ENCODE data around the gene A4GALT. TPM values are rescaled to one million over a fixed set of nuclear protein-coding genes. Genes with fewer than 3 reads are reported as not detected.

Gene A4GALT
- total RNA-seq, 1 donor from 2014 or later: 94.9 TPM

DNA sequence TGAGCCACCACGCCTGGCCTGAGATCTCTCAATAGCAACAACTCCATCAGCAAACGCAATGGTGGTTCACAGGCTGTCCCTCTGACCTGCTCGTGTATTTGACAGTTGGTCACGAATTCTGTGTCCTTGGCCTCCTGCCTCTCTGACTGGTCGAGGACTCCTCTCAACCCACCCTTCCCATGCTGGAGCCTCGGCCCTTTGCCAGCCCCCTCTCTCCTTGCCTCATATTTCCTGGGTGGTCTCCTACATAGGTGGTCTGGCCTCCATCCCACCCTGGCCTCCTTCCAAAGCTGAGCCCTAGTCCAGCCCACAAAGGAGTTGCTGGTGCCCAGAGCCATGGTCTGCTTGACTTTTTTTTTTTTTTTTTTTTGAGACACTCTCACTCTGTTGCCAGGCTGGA, 11.4 kb upstream of the A4GALT start:
- H3K4me1 ChIP-seq: no peaks in the 10 kb centered on the region
- H3K9me3 ChIP-seq (replicated peaks): no peaks in the 10 kb centered on the region
- TF ChIP-seq, protein P1, sequence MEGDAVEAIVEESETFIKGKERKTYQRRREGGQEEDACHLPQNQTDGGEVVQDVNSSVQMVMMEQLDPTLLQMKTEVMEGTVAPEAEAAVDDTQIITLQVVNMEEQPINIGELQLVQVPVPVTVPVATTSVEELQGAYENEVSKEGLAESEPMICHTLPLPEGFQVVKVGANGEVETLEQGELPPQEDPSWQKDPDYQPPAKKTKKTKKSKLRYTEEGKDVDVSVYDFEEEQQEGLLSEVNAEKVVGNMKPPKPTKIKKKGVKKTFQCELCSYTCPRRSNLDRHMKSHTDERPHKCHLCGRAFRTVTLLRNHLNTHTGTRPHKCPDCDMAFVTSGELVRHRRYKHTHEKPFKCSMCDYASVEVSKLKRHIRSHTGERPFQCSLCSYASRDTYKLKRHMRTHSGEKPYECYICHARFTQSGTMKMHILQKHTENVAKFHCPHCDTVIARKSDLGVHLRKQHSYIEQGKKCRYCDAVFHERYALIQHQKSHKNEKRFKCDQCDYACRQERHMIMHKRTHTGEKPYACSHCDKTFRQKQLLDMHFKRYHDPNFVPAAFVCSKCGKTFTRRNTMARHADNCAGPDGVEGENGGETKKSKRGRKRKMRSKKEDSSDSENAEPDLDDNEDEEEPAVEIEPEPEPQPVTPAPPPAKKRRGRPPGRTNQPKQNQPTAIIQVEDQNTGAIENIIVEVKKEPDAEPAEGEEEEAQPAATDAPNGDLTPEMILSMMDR (IDR thresholded peaks at IDR 0.05; ENCODE audit: borderline replicate concordance): no peak
- DNase-seq: no peak
- H3K27ac ChIP-seq (replicated peaks): no peak overlapping the region
- no peaks in the 10 kb centered on the region for H3K27me3 ChIP-seq (ENCODE audit: low read depth)
- intact Hi-C loops (cut with micrococcal nuclease): no loop called here
- no peak overlapping the region for H3K4me3 ChIP-seq
- H3K36me3 ChIP-seq: no peaks in the 10 kb centered on the region

DNA sequence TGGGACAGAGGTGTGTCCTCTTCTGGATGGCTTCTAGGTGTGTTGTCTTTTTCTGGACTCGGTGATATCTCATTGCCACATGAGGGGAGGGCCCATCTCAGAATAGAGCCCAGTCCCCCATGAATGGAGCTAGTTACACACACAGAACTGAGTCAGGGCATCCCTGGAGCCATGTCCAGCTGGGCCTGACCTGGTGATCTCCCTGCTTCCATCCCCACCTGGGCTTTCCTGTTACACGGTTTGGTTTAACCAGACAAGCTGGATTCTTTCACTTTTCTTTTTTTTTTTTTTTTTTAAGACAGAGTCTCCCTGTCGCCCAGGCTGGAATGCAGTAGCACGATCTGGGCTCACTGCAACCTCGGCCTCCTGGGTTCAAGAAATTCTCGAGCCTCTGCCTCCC, 6.1 kb upstream of the A4GALT start:
- H3K27ac ChIP-seq (replicated peaks): no peak overlapping the region
- intact Hi-C loops (cut with micrococcal nuclease): no loop called here
- DNase-seq: no peak
- H3K4me1 ChIP-seq: no peaks in the 10 kb centered on the region
- no peaks in the 10 kb centered on the region for H3K27me3 ChIP-seq (ENCODE audit: low read depth)
- no peaks in the 10 kb centered on the region for H3K9me3 ChIP-seq (replicated peaks)
- H3K36me3 ChIP-seq: no peaks in the 10 kb centered on the region
- H3K4me3 ChIP-seq: no peak overlapping the region
- TF ChIP-seq, protein P1 (IDR thresholded peaks at IDR 0.05; ENCODE audit: borderline replicate concordance): no peak

DNA sequence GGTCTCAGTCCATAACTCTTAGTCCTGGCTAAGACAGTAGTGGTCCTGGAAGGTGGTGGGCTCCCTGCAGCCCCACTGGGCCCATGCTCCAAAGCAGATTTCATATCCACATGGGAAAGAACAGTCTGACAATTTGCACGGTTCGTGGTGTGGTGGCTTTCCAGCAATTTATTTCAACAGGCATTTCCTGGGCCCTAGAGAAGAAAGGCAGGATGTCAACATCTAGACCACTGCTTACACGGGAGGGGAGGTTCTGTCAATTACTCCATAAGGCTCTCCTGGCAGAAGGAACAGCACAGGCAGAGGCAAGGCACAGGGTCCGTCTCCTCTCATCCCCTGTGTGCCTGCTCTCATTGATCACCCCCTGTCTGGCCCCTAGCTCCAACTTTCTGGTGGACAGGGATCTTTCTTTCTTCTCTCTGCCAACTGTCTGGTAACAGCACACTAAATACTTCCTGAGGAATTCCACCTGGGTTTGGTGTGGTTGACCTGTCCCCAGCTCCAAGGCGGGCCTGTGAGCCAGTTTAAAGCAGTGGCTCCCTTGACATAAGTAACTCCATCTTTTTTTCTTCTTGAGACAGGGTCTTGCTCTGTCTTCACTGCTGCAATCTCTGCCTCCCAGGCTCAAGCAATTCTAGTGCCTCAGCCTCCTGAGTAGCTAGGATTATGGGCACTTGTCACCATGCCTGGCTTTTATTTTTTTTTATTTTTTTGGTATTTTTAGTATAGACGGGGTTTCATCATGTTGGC, 5.1 kb upstream of the A4GALT start:
- TF ChIP-seq, protein P1 (IDR thresholded peaks at IDR 0.05; ENCODE audit: borderline replicate concordance): no peak
- Histone ChIP-seq H3K4me3 (no peak overlapping the region), H3K27me3 (ENCODE audit: low read depth) (no peaks in the 10 kb centered on the region), H3K4me1 (peaks cover 10% of the 10 kb centered on the region), H3K27ac (replicated peaks) (no peak overlapping the region), H3K36me3 (no peaks in the 10 kb centered on the region), H3K9me3 (replicated peaks) (no peaks in the 10 kb centered on the region)
- intact Hi-C loops (cut with micrococcal nuclease): no loop called here
- DNase-seq: no peak

DNA sequence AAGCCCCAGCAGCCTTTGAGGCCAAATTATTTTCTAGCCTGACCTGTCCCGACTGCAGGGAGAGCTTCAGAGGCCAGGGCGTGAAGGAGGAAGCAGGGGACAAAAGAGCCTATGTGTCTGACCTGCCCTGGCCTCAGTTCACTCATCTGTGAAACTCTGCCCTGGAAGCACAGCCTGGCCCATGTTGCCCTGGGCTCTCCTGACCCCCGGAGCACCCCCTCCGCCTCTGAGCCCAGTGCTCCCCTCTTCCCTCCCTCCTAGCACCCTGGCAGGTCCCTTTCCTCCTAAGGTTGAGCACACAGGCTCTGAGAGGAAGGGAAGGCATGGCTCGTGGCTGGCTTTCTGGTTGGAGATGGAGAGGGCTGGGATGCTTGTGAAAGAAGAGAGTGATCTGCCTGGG, 3.4 kb upstream of the A4GALT start:
- Histone ChIP-seq H3K4me1 (peaks cover 25% of the 10 kb centered on the region), H3K27me3 (ENCODE audit: low read depth) (no peaks in the 10 kb centered on the region), H3K27ac (replicated peaks) (no peak overlapping the region), H3K36me3 (no peaks in the 10 kb centered on the region), H3K9me3 (replicated peaks) (no peaks in the 10 kb centered on the region), H3K4me3 (no peak overlapping the region)
- intact Hi-C loops (cut with micrococcal nuclease): no loop called here
- no peak for DNase-seq
- TF ChIP-seq, protein P1 (IDR thresholded peaks at IDR 0.05; ENCODE audit: borderline replicate concordance): no peak

DNA sequence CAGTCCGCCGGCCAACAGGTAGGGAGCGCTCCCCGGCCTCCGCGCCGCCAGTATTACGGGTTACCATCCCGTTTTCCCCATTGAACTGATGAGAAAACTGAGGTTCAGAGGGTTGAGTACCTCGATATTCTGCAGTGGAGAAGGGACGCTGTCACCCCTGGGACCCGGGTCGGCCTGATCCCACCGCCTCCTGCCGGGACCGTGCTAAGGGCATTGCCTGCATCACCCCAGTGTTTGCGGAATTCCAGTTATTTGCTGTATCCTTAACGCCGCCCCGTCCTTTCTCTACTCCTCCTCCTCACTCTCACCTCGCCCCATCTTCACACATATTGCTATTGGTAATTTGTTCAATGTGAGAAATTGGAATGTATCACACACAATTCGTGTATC, 370 bp upstream of the A4GALT start:
- TF ChIP-seq, protein P1 (IDR thresholded peaks at IDR 0.05; ENCODE audit: borderline replicate concordance): no peak
- intact Hi-C loops (cut with micrococcal nuclease): no loop called here
- DNase-seq: no peak

More for the DNA sequence above, 370 bp upstream of the A4GALT start:
- Histone ChIP-seq H3K36me3 (peaks cover 9% of the 10 kb centered on the region), H3K9me3 (replicated peaks) (no peaks in the 10 kb centered on the region), H3K4me1 (peaks cover 55% of the 10 kb centered on the region), H3K27ac (replicated peaks) (peak overlapping the region; percentile 99), H3K27me3 (ENCODE audit: low read depth) (no peaks in the 10 kb centered on the region), H3K4me3 (peak overlapping the region; percentile 86)

Measured in left ventricle myocardium inferior (tissue), 1 donor.